Measurements from ENCODE around the gene RNF217. TPM values are rescaled to one million over a fixed set of nuclear protein-coding genes. Genes with fewer than 3 reads are reported as not detected.

RNF217 gene
- total and polyA plus RNA-seq, 8 donors: 3.4 to 14.3 (median 8.0) TPM

DNA sequence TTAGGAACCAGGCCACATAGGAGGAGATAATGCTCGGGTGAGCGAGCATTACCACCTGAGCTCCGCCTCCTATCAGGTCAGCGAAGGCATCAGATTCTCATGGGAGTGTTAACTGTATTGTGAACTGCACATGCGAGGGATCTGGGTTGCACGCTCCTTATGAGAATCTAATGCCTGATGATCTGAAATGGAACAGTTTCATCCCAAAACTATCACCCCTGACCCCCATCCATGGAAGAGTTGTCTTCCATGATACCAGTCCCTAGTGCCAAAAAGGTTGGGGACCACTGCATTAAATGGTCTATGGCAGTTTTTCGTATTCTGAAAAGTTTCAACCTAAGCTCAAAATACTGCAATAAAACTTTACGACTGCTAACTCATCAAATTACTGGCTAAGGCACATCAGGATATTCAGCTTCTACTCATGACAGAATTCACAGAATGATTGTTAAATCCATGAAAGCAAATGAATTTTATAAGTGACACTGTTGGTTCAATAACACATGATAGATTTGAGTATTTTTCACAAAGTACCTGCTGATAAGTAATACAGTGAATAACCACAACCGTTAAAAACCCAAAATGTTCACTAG, 25.9 kb downstream of the RNF217 start:
- TF ChIP-seq, protein P1, sequence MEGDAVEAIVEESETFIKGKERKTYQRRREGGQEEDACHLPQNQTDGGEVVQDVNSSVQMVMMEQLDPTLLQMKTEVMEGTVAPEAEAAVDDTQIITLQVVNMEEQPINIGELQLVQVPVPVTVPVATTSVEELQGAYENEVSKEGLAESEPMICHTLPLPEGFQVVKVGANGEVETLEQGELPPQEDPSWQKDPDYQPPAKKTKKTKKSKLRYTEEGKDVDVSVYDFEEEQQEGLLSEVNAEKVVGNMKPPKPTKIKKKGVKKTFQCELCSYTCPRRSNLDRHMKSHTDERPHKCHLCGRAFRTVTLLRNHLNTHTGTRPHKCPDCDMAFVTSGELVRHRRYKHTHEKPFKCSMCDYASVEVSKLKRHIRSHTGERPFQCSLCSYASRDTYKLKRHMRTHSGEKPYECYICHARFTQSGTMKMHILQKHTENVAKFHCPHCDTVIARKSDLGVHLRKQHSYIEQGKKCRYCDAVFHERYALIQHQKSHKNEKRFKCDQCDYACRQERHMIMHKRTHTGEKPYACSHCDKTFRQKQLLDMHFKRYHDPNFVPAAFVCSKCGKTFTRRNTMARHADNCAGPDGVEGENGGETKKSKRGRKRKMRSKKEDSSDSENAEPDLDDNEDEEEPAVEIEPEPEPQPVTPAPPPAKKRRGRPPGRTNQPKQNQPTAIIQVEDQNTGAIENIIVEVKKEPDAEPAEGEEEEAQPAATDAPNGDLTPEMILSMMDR (IDR thresholded peaks at IDR 0.05): no peak
- Histone ChIP-seq H3K4me3 (no peak overlapping the region), H3K4me1 (no peaks in the 10 kb centered on the region), H3K36me3 (no peaks in the 10 kb centered on the region), H3K27me3 (no peaks in the 10 kb centered on the region), H3K27ac (no peak overlapping the region), H3K9me3 (no peaks in the 10 kb centered on the region)
- no peak for DNase-seq
- ATAC-seq: no peak
- no peak for FAIRE-seq
- intact Hi-C loops (cut with DNase I): no loop called here
- 81 to 89% methylated on average over 9 of the region's 9 CpGs for WGBS, 2 donors

DNA sequence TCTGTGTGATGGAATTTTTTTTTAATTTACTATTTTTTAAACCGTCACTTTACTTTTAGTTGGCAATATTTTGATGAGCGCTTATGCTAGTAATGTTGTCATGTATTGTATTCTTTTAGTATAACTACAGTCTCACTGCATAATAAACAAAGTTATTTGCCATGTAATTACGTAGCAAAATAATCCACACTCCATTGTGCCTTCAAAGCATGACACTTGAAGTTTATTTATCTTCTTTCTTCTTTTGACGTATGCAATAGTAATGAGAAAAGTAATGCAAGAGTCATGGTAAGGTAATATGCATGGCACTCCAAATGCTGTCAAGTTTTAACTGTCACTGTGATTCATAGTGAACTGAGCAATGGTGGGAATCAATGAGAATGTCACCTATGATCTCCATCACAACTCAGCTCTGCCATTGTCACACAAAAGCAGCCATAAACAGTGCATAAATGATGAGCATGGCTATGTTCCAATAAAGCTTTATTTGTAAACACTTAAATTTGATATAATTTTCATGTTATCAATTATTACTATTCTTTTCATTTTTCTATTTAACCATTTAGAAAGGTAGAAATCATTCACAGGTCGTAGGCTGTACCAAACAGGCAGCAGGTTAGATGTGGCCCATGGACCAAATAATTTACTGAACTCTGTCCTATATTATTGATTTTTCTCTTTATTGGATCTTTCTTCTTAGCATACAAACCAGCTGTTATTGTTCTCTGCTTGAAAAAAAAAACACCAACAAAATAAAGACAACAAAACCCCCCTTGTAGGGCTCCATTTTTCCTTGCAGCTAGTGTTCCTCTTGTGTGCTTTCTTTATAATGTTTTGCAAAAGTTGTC, 27.1 kb downstream of the RNF217 start:
- FAIRE-seq (no peak), DNase-seq (no peak), ATAC-seq (no peak)
- no peaks in the 10 kb centered on the region for H3K36me3 ChIP-seq
- no peak overlapping the region for H3K27ac ChIP-seq
- H3K4me1 ChIP-seq: no peaks in the 10 kb centered on the region
- intact Hi-C loops (cut with DNase I): no loop called here
- WGBS, 2 donors: 87 to 99% methylated on average over 5 of the region's 5 CpGs
- H3K4me3 ChIP-seq: no peak overlapping the region
- TF ChIP-seq, protein P1 (IDR thresholded peaks at IDR 0.05): no peak
- H3K27me3 ChIP-seq: no peaks in the 10 kb centered on the region
- H3K9me3 ChIP-seq: no peaks in the 10 kb centered on the region

GRCh38 chr6:124990988-124991387, 28.8 kb downstream of the RNF217 start:
- no peaks in the 10 kb centered on the region for H3K9me3 ChIP-seq
- intact Hi-C loops (cut with DNase I): no loop called here
- TF ChIP-seq, protein P1 (IDR thresholded peaks at IDR 0.05): no peak
- no peak overlapping the region for H3K4me3 ChIP-seq
- H3K27ac ChIP-seq: no peak overlapping the region
- no peaks in the 10 kb centered on the region for H3K36me3 ChIP-seq
- DNase-seq (no peak), FAIRE-seq (no peak), ATAC-seq (no peak)
- WGBS, 2 donors: 96 to 100% methylated on average over 1 of the region's 1 CpG
- no peaks in the 10 kb centered on the region for H3K4me1 ChIP-seq
- H3K27me3 ChIP-seq: no peaks in the 10 kb centered on the region

GRCh38 chr6:124991764-124992295, 29.6 kb downstream of the RNF217 start:
- Histone ChIP-seq H3K4me3 (no peak overlapping the region), H3K36me3 (no peaks in the 10 kb centered on the region), H3K27ac (no peak overlapping the region), H3K27me3 (no peaks in the 10 kb centered on the region), H3K4me1 (no peaks in the 10 kb centered on the region), H3K9me3 (no peaks in the 10 kb centered on the region)
- WGBS, 2 donors: 93 to 100% methylated on average over 1 of the region's 1 CpG
- ATAC-seq: no peak
- DNase-seq: no peak
- TF ChIP-seq, protein P1 (IDR thresholded peaks at IDR 0.05): no peak
- no peak for FAIRE-seq
- intact Hi-C loops (cut with DNase I): no loop called here

DNA sequence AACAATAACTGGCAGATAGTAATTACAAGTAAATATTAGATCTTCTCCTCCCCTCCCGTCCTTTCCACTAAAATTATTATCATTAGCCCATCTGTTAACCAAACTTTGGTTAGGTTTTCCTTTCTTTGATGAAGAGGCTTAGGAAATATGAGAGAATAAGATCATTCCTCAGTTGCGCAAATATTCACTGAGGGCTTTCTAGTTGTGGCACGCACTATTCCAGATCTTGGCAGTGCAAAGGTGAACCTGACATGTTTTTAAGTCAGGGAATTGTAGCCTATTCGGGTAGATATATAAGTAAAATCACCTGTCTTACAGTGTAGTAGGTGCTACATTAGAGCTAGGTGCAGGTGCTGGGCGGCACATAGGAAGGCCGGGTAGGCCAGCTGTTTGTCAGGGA, 31.1 kb downstream of the RNF217 start:
- FAIRE-seq: no peak

More for the DNA sequence above, 31.1 kb downstream of the RNF217 start:
- H3K27me3 ChIP-seq: no peaks in the 10 kb centered on the region
- DNase-seq: no peak
- no peak for ATAC-seq
- no peak overlapping the region for H3K27ac ChIP-seq
- no peaks in the 10 kb centered on the region for H3K36me3 ChIP-seq
- no peak overlapping the region for H3K4me3 ChIP-seq
- WGBS, 2 donors: 86 to 87% methylated on average over 6 of the region's 6 CpGs
- H3K9me3 ChIP-seq: no peaks in the 10 kb centered on the region
- intact Hi-C loops (cut with DNase I): no loop called here
- no peaks in the 10 kb centered on the region for H3K4me1 ChIP-seq
- TF ChIP-seq, protein P1 (IDR thresholded peaks at IDR 0.05): no peak
